Astrocyte (in vitro differentiated cells and primary cell): ENCODE results near the gene ZFP3. TPM values are rescaled to one million over a fixed set of nuclear protein-coding genes. Genes with fewer than 3 reads are reported as not detected.

Experiments
- DNase-seq: peaks from one replicate; pipeline ENCODE4 v3.0.0-alpha.2; 2010; ENCODE audit warnings: low read depth
- FAIRE-seq: peaks from 2 replicates; lab custom pipeline; 2011; peaks lifted over from hg19 to GRCh38; lab: Jason Lieb, UNC
- H2AFZ ChIP-seq: 2 replicates; pipeline ENCODE4 v1.6.0; 2012; ENCODE audit warnings: low read depth, low read length, inconsistent platforms
- H3K27ac ChIP-seq: 2 replicates; pipeline ENCODE4 v1.5.1; 2011; ENCODE audit warnings: low read depth, low read length, inconsistent platforms
- H3K27me3 ChIP-seq: 2 replicates; pipeline ENCODE4 v1.6.0; 2011; ENCODE audit warnings: low read length, inconsistent platforms; ENCODE audit not compliant: insufficient read depth
- H3K36me3 ChIP-seq: 2 replicates; pipeline ENCODE4 v1.5.1; 2011; ENCODE audit warnings: low read length, inconsistent platforms; ENCODE audit not compliant: insufficient read depth
- H3K4me1 ChIP-seq: 2 replicates; pipeline ENCODE4 v1.5.1; 2011; ENCODE audit warnings: low read length, inconsistent platforms; ENCODE audit not compliant: insufficient read depth
- H3K4me2 ChIP-seq: 2 replicates; pipeline ENCODE4 v1.6.0; 2012; ENCODE audit warnings: low read length, inconsistent platforms
- H3K4me3 ChIP-seq: 2 replicates; pipeline ENCODE4 v1.5.1; 2011; ENCODE audit warnings: low read depth, mild to moderate bottlenecking, low read length, inconsistent platforms; ENCODE audit not compliant: insufficient read depth
- H3K79me2 ChIP-seq: 2 replicates; pipeline ENCODE4 v1.6.0; 2012; ENCODE audit warnings: mild to moderate bottlenecking, low read length, inconsistent platforms; ENCODE audit not compliant: insufficient read depth
- H3K9ac ChIP-seq: 2 replicates; pipeline ENCODE4 v1.6.0; 2012; ENCODE audit warnings: mild to moderate bottlenecking, low read length, inconsistent platforms
- H3K9me3 ChIP-seq: 2 replicates; pipeline ENCODE4 v1.5.1; 2012; ENCODE audit warnings: low read depth, mild to moderate bottlenecking, low read length, inconsistent platforms; ENCODE audit not compliant: insufficient read depth
- H4K20me1 ChIP-seq: 2 replicates; pipeline ENCODE4 v1.6.0; 2012; ENCODE audit warnings: low read length, inconsistent platforms; ENCODE audit not compliant: insufficient read depth
- H3K27ac Mint-ChIP-seq: one replicate; pipeline ENCODE4 v1.8.0; 2021; ENCODE audit warnings: mild to moderate bottlenecking, mixed read lengths; ENCODE audit not compliant: unreplicated experiment
- H3K27me3 Mint-ChIP-seq: one replicate; pipeline ENCODE4 v1.8.0; 2021; ENCODE audit warnings: low read depth, mixed read lengths; ENCODE audit not compliant: unreplicated experiment
- H3K36me3 Mint-ChIP-seq: one replicate; pipeline ENCODE4 v1.8.0; 2021; ENCODE audit warnings: low read depth, mixed read lengths; ENCODE audit not compliant: unreplicated experiment
- H3K4me1 Mint-ChIP-seq: one replicate; pipeline ENCODE4 v1.8.0; 2021; ENCODE audit warnings: low read depth, mixed read lengths; ENCODE audit not compliant: unreplicated experiment
- H3K4me3 Mint-ChIP-seq: one replicate; pipeline ENCODE4 v1.8.0; 2021; ENCODE audit warnings: mild to moderate bottlenecking, moderate library complexity, mixed read lengths; ENCODE audit not compliant: unreplicated experiment
- H3K9me3 Mint-ChIP-seq: one replicate; pipeline ENCODE4 v1.8.0; 2021; ENCODE audit warnings: mild to moderate bottlenecking, mixed read lengths; ENCODE audit not compliant: unreplicated experiment
- CTCF ChIP-seq: IDR thresholded peaks from 2 replicates; pipeline ENCODE4 v1.5.1; 2011; ENCODE audit warnings: low read depth, mild to moderate bottlenecking, inconsistent platforms, low read length, moderate library complexity; ENCODE audit not compliant: insufficient read depth
- EZH2 ChIP-seq: IDR thresholded peaks from 2 replicates; pipeline ENCODE4 v1.6.1; 2012; ENCODE audit warnings: mild to moderate bottlenecking, low read length, inconsistent platforms; ENCODE audit not compliant: insufficient read depth
- total RNA-seq: library from RNA; stranded (reverse); gene quantifications from 2 replicates; pipeline ENCODE4 v1.2.1, GENCODE V29; 2021

The ZFP3 gene
- total RNA-seq, 1 donor from 2014 or later: not detected

- Histone ChIP-seq H3K9ac (no peak overlapping the region), H3K27me3 (peaks cover 2% of the 10 kb centered on the region), H4K20me1 (no peaks in the 10 kb centered on the region), H3K9me3 (peaks cover 13% of the 10 kb centered on the region), H3K79me2 (no peaks in the 10 kb centered on the region), H3K4me1 (no peaks in the 10 kb centered on the region), H2AFZ (no peak overlapping the region), H3K4me3 (no peak overlapping the region), H3K27ac (no peak overlapping the region), H3K4me2 (no peak overlapping the region), H3K36me3 (no peaks in the 10 kb centered on the region)
- H3K4me3 Mint-ChIP-seq: no peak overlapping the region
- peaks cover 1% of the 10 kb centered on the region for H3K36me3 Mint-ChIP-seq
- H3K27me3 Mint-ChIP-seq: no peaks in the 10 kb centered on the region
- H3K4me1 Mint-ChIP-seq: no peaks in the 10 kb centered on the region
- DNase-seq: no peak
- peaks cover 40% of the 10 kb centered on the region for H3K9me3 Mint-ChIP-seq
- FAIRE-seq: no peak
- no peak for TF ChIP-seq CTCF
- no peak overlapping the region for H3K27ac Mint-ChIP-seq
Measured at GRCh38 chr17:5080591-5080990, 2.3 kb downstream of the ZFP3 start.

- TF ChIP-seq EZH2 (no peak), CTCF (no peak)
- Histone ChIP-seq H4K20me1 (no peaks in the 10 kb centered on the region), H3K9ac (no peak overlapping the region), H3K4me2 (no peak overlapping the region), H3K36me3 (peaks cover 10% of the 10 kb centered on the region), H3K79me2 (no peaks in the 10 kb centered on the region), H3K27me3 (peaks cover 6% of the 10 kb centered on the region), H3K9me3 (peaks cover 87% of the 10 kb centered on the region), H3K4me3 (no peak overlapping the region), H3K4me1 (no peaks in the 10 kb centered on the region), H2AFZ (no peak overlapping the region), H3K27ac (no peak overlapping the region)
- Mint-ChIP-seq H3K4me3 (no peak overlapping the region), H3K36me3 (no peaks in the 10 kb centered on the region), H3K27me3 (peaks cover 9% of the 10 kb centered on the region), H3K9me3 (peaks cover 75% of the 10 kb centered on the region), H3K4me1 (no peaks in the 10 kb centered on the region), H3K27ac (no peak overlapping the region)
- FAIRE-seq: peak; percentile 41
- DNase-seq: no peak
Measured at GRCh38 chr17:5092218-5093010, 14.1 kb downstream of the ZFP3 start.

GRCh38 chr17:5096731-5097100 lies 18.4 kb downstream of the ZFP3 start:
- Histone ChIP-seq H3K4me1 (no peaks in the 10 kb centered on the region), H3K79me2 (no peaks in the 10 kb centered on the region), H3K4me3 (no peak overlapping the region), H3K4me2 (no peak overlapping the region), H2AFZ (no peak overlapping the region), H4K20me1 (no peaks in the 10 kb centered on the region), H3K36me3 (peaks cover 5% of the 10 kb centered on the region), H3K27ac (no peak overlapping the region), H3K9me3 (peaks cover 61% of the 10 kb centered on the region), H3K27me3 (peaks cover 7% of the 10 kb centered on the region), H3K9ac (no peak overlapping the region)
- H3K4me3 Mint-ChIP-seq: no peak overlapping the region
- H3K9me3 Mint-ChIP-seq: peaks cover 75% of the 10 kb centered on the region
- DNase-seq (no peak), FAIRE-seq (no peak)
- no peak overlapping the region for H3K27ac Mint-ChIP-seq
- peaks cover 21% of the 10 kb centered on the region for H3K27me3 Mint-ChIP-seq
- peaks cover 9% of the 10 kb centered on the region for H3K36me3 Mint-ChIP-seq
- no peaks in the 10 kb centered on the region for H3K4me1 Mint-ChIP-seq
- TF ChIP-seq CTCF (no peak), EZH2 (no peak)
